Suprapubic skin (tissue), 4 donors: ENCODE results near the gene RAB33A. TPM values are rescaled to one million over a fixed set of nuclear protein-coding genes. Genes with fewer than 3 reads are reported as not detected.

Source experiments
- DNase-seq, 2 donors: peaks; one replicate each; pipeline ENCODE4 v3.0.0-alpha.2; 2019; ENCODE audit warnings: low spot score in 2 of 2
- H3K27ac ChIP-seq: fragments of 200-600 bp; sonication (generic); one replicate; pipeline ENCODE4 v1.5.1; 2019
- H3K27me3 ChIP-seq: fragments of 200-600 bp; sonication (generic); one replicate; pipeline ENCODE4 v1.5.1; 2019
- H3K36me3 ChIP-seq: fragments of 200-600 bp; sonication (generic); one replicate; pipeline ENCODE4 v1.5.1; 2019
- H3K4me1 ChIP-seq: fragments of 200-600 bp; sonication (generic); one replicate; pipeline ENCODE4 v1.5.1; 2019
- H3K4me3 ChIP-seq: fragments of 200-600 bp; sonication (generic); one replicate; pipeline ENCODE4 v1.5.1; 2019; ENCODE audit warnings: mild to moderate bottlenecking
- H3K9me3 ChIP-seq: fragments of 200-600 bp; sonication (generic); one replicate; pipeline ENCODE4 v1.5.1; 2019
- CTCF ChIP-seq, 2 donors: fragments of 200-600 bp in 1 of 2; fragments of 450-650 bp in 1 of 2; sonication (generic) in 1 of 2; IDR thresholded peaks; one replicate each; pipeline ENCODE4 v1.5.1; 2016 to 2019; ENCODE audit warnings: antibody characterized with exemption in 2 of 2, mild to moderate bottlenecking in 1 of 2, moderate library complexity in 1 of 2
- EP300 ChIP-seq: sonication (generic); formaldehyde crosslinking; IDR thresholded peaks from one replicate; pipeline ENCODE4 v1.6.1; 2017; ENCODE audit warnings: antibody characterized with exemption
- POLR2A ChIP-seq, 2 donors: fragments of 450-650 bp; IDR thresholded peaks; one replicate each; pipeline ENCODE4 v1.6.1; 2017; ENCODE audit warnings: antibody characterized with exemption in 2 of 2, mild to moderate bottlenecking in 2 of 2, moderate library complexity in 2 of 2
- POLR2AphosphoS5 ChIP-seq, 3 donors: sonication (generic); formaldehyde crosslinking; IDR thresholded peaks; one replicate each; pipeline ENCODE4 v1.6.1; 2017; ENCODE audit warnings: antibody characterized with exemption in 3 of 3
- WGBS: methylation state at CpG from one replicate; pipeline ENCODE4 v1.1.5; 2018; 5-methylcytosine and 5-hydroxymethylcytosine counted together
- total RNA-seq, 4 donors: library from RNA; depleted of rRNA; stranded (reverse); fragments of >200 nt; gene quantifications; one replicate each; pipeline ENCODE4 v1.1.0, GENCODE V29; 2016

RAB33A gene
- total RNA-seq, 4 donors from 2014 or later, result not detected

- Histone ChIP-seq H3K27ac (no peak overlapping the region), H3K36me3 (no peaks in the 10 kb centered on the region), H3K27me3 (no peaks in the 10 kb centered on the region), H3K9me3 (no peaks in the 10 kb centered on the region), H3K4me1 (no peaks in the 10 kb centered on the region), H3K4me3 (no peak overlapping the region)
- no peak for DNase-seq
- TF ChIP-seq EP300, result no peak
- no peak for TF ChIP-seq POLR2AphosphoS5 (IDR thresholded peaks at IDR 0.05)
- no peak for TF ChIP-seq CTCF (IDR thresholded peaks at IDR 0.05)
- TF ChIP-seq POLR2A (IDR thresholded peaks at IDR 0.05), result no peak
- 51% methylated on average over 2 of the region's 2 CpGs for WGBS
Observed at GRCh38 chrX:130184857-130185256, 13.1 kb downstream of the RAB33A start.

GRCh38 chrX:130186651-130187050 is 14.9 kb downstream of the RAB33A start:
- no peaks in the 10 kb centered on the region for H3K9me3 ChIP-seq
- 36% methylated on average over 4 of the region's 4 CpGs for WGBS
- no peak for TF ChIP-seq CTCF (IDR thresholded peaks at IDR 0.05)
- no peak for TF ChIP-seq EP300
- no peaks in the 10 kb centered on the region for H3K27me3 ChIP-seq
- no peaks in the 10 kb centered on the region for H3K36me3 ChIP-seq
- no peak overlapping the region for H3K27ac ChIP-seq
- H3K4me1 ChIP-seq, result no peaks in the 10 kb centered on the region
- no peak for DNase-seq
- no peak overlapping the region for H3K4me3 ChIP-seq

- DNase-seq, result no peak
- Histone ChIP-seq H3K4me3 (no peak overlapping the region), H3K36me3 (no peaks in the 10 kb centered on the region), H3K27me3 (no peaks in the 10 kb centered on the region), H3K27ac (no peak overlapping the region), H3K9me3 (no peaks in the 10 kb centered on the region), H3K4me1 (no peaks in the 10 kb centered on the region)
- TF ChIP-seq EP300 (no peak), POLR2A (IDR thresholded peaks at IDR 0.05) (no peak), POLR2AphosphoS5 (IDR thresholded peaks at IDR 0.05) (no peak), CTCF (IDR thresholded peaks at IDR 0.05) (no peak)
- 92% methylated on average over 3 of the region's 4 CpGs for WGBS
Observed at GRCh38 chrX:130190801-130191200, 19.0 kb downstream of the RAB33A start.

- H3K27ac ChIP-seq, result no peak overlapping the region
- H3K4me1 ChIP-seq, result no peaks in the 10 kb centered on the region
- H3K9me3 ChIP-seq, result no peaks in the 10 kb centered on the region
- no peak for TF ChIP-seq POLR2A (IDR thresholded peaks at IDR 0.05)
- WGBS, result 65% methylated on average over 7 of the region's 7 CpGs
- no peaks in the 10 kb centered on the region for H3K36me3 ChIP-seq
- H3K4me3 ChIP-seq, result no peak overlapping the region
- no peaks in the 10 kb centered on the region for H3K27me3 ChIP-seq
- no peak for DNase-seq
Observed at GRCh38 chrX:130196466-130196865, 24.7 kb downstream of the RAB33A start.

- no peaks in the 10 kb centered on the region for H3K9me3 ChIP-seq
- H3K27me3 ChIP-seq, result no peaks in the 10 kb centered on the region
- H3K36me3 ChIP-seq, result no peaks in the 10 kb centered on the region
- 63% methylated on average over 5 of the region's 5 CpGs for WGBS
- no peak overlapping the region for H3K27ac ChIP-seq
- no peaks in the 10 kb centered on the region for H3K4me1 ChIP-seq
- DNase-seq, result no peak
- TF ChIP-seq EP300, result no peak
- TF ChIP-seq POLR2A (IDR thresholded peaks at IDR 0.05), result no peak
- no peak for TF ChIP-seq CTCF (IDR thresholded peaks at IDR 0.05)
- no peak for TF ChIP-seq POLR2AphosphoS5 (IDR thresholded peaks at IDR 0.05)
- no peak overlapping the region for H3K4me3 ChIP-seq
Observed at GRCh38 chrX:130197464-130197863, 25.7 kb downstream of the RAB33A start.

GRCh38 chrX:130204647-130205046 is 32.9 kb downstream of the RAB33A start:
- Histone ChIP-seq H3K4me1 (no peaks in the 10 kb centered on the region), H3K9me3 (no peaks in the 10 kb centered on the region), H3K27me3 (no peaks in the 10 kb centered on the region), H3K27ac (no peak overlapping the region), H3K36me3 (no peaks in the 10 kb centered on the region), H3K4me3 (no peak overlapping the region)
- 85% methylated on average over 1 of the region's 1 CpG for WGBS
- TF ChIP-seq CTCF (IDR thresholded peaks at IDR 0.05) (no peak), EP300 (no peak), POLR2AphosphoS5 (IDR thresholded peaks at IDR 0.05) (no peak), POLR2A (IDR thresholded peaks at IDR 0.05) (no peak)
- no peak for DNase-seq
